Lower leg skin (tissue), 4 donors: ENCODE results near the gene SORCS2. TPM values are rescaled to one million over a fixed set of nuclear protein-coding genes. Genes with fewer than 3 reads are reported as not detected.

Experiments used
- DNase-seq, 2 donors: peaks; one replicate each; pipeline ENCODE4 v3.0.0-alpha.2; 2019; ENCODE audit warnings: low spot score in 2 of 2
- H3K4me3 ChIP-seq: fragments of 200-600 bp; sonication (generic); 2 replicates; pipeline ENCODE4 v1.5.1; 2017; ENCODE audit warnings: mild to moderate bottlenecking, low read depth; ENCODE audit not compliant: poor library complexity, severe bottlenecking
- CTCF ChIP-seq, 3 donors: fragments of 450-650 bp; IDR thresholded peaks; one replicate each; pipeline ENCODE4 v1.5.1; 2016; ENCODE audit warnings: antibody characterized with exemption in 3 of 3, mild to moderate bottlenecking in 3 of 3, moderate library complexity in 2 of 3
- POLR2A ChIP-seq, 2 donors: fragments of 450-650 bp; IDR thresholded peaks; one replicate each; pipeline ENCODE4 v1.6.1; 2016 to 2017; ENCODE audit warnings: antibody characterized with exemption in 2 of 2, mild to moderate bottlenecking in 1 of 2, moderate library complexity in 1 of 2
- WGBS, 2 donors: methylation state at CpG; one replicate each; pipeline ENCODE4 v1.1.5; 2018; 5-methylcytosine and 5-hydroxymethylcytosine counted together
- intact Hi-C: fragments of 100-400 bp; cut with DNase I; formaldehyde crosslinking; loops from one replicate; pipeline ENCODE4 v1.15.0; 2023; ENCODE audit warnings: low total_unique reads
- total RNA-seq, 4 donors: library from RNA; depleted of rRNA; stranded (reverse); fragments of >200 nt; gene quantifications; one replicate each; pipeline ENCODE4 v1.1.0, GENCODE V29; 2016

The SORCS2 gene
- total RNA-seq, 4 donors from 2014 or later: 1.1 to 6.4 (median 1.5) TPM

DNA sequence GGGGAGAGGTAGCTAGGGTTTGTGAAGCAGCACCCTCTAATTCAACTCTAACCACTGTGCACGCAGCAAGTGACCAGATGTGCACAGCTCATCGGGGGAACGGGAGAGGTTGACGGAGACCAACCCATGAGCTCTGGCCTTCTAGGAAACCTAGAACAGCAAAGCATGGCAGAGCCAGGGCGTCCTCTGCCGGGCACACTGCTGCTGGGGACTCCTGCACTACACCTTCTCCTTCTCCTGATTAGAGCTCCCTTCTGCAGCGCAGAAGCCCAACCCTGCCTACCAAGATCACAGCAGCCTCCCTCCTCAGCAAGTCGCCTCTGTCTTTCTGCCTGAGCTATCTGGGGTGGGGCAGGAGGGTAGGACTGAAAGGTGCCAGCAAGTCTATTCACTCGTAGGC, 494.7 kb downstream of the SORCS2 start:
- DNase-seq: no peak
- WGBS, 2 donors: 77 to 78% methylated on average over 9 of the region's 9 CpGs
- intact Hi-C loops: no loop called here
- TF ChIP-seq CTCF (IDR thresholded peaks at IDR 0.05) (no peak), POLR2A (IDR thresholded peaks at IDR 0.05) (no peak)
- no peak overlapping the region for H3K4me3 ChIP-seq

DNA sequence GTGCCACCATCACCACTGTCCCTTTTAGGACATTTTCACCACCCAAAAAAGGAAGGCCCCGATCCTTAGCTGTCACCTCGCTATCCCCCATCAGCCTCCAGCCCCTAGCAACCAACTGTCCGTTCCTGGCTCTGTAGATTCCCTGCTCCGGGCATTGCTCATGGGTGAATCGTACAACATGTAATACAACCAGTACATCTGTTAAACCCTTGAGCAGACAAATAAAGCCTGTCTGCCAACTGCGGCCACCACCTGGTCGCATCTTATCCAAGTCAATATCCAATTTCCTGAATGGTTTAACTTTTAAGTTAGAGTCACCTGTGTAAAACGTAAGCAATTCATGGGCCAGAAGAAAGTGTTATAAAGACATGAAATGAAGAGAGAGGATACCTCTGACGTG, 495.5 kb downstream of the SORCS2 start:
- TF ChIP-seq CTCF (IDR thresholded peaks at IDR 0.05) (no peak), POLR2A (IDR thresholded peaks at IDR 0.05) (no peak)
- DNase-seq: no peak
- 90 to 95% methylated on average over 9 of the region's 9 CpGs for WGBS, 2 donors
- intact Hi-C loops: no loop called here
- no peak overlapping the region for H3K4me3 ChIP-seq

GRCh38 chr4:7689773-7690693, 497.7 kb downstream of the SORCS2 start:
- intact Hi-C loops: no loop called here
- no peak for DNase-seq
- WGBS, 2 donors: 88 to 89% methylated on average over 6 of the region's 6 CpGs
- TF ChIP-seq CTCF (IDR thresholded peaks at IDR 0.05) (no peak), POLR2A (IDR thresholded peaks at IDR 0.05) (no peak)
- H3K4me3 ChIP-seq: no peak overlapping the region

DNA sequence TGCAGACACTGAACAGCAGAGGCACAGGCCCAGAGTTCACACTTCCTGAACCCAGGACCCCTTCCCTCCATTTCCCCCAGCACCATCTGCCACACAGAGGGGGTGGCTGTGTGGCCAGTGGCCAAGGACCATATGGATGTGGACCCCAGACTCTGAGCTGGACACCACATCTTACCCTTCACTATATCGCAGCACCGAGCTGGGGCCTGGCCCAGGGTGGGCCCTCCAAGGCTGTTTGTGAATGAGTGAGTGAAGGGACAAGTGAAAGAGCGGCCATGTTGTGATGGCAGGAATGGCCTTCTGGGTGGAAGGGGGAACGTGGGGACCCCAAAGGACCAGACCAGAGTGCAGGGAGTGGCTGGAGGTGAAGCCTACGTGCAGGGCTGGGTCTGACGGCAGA, 498.7 kb downstream of the SORCS2 start:
- WGBS, 2 donors: 86 to 92% methylated on average over 6 of the region's 6 CpGs
- no peak overlapping the region for H3K4me3 ChIP-seq
- intact Hi-C loops: no loop called here
- TF ChIP-seq CTCF (IDR thresholded peaks at IDR 0.05) (no peak), POLR2A (IDR thresholded peaks at IDR 0.05) (no peak)
- no peak for DNase-seq

GRCh38 chr4:7691982-7692381, 499.6 kb downstream of the SORCS2 start:
- intact Hi-C loops: no loop called here
- TF ChIP-seq POLR2A (IDR thresholded peaks at IDR 0.05) (no peak), CTCF (IDR thresholded peaks at IDR 0.05) (no peak)
- no peak overlapping the region for H3K4me3 ChIP-seq
- no peak for DNase-seq
- WGBS, 2 donors: 33 to 36% methylated on average over 8 of the region's 8 CpGs
